GM13977 (cell line): ENCODE data around the gene MMD2.

Experiments used
- DNase-seq: peaks from one replicate; pipeline ENCODE4 v3.0.0; 2012; ENCODE audit warnings: low spot score
- in situ Hi-C: fragments of 300-500 bp; cut with MboI; formaldehyde crosslinking; loops from one replicate; pipeline ENCODE4 v1.12.0; 2022; ENCODE audit warnings: low sequenced_read_pairs, low pct_unique_long_range_greater_than_20kb, mixed read lengths, inconsistent platforms; ENCODE audit not compliant: unreplicated experiment
- TF ChIP-seq, protein P1 (sequence below): IDR thresholded peaks from 2 replicates; pipeline ENCODE4 v1.5.1; 2012; ENCODE audit warnings: mild to moderate bottlenecking, control low read depth; ENCODE audit not compliant: insufficient read depth; ENCODE audit errors: extremely low read depth, missing control alignments

The MMD2 gene

DNA sequence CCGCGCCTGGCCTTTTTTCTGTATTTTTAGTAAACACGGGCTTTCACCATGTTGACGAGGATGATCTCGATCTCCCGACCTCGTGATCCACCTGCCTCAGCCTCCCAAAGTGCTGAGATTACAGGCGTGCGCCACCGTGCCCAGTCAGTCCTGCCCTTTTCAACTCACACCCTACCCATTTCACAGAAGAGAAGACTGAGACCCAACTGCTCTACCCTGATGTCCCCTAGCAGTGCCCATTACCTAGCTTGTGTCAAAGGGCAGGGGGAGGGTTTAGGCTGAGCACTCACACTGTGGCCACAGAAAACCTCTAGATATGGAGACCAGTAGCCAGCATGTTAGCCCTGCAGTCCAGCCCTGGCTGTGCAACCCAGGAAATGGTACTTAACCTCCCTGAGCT, 15.7 kb downstream of the MMD2 start:
- TF ChIP-seq, protein P1, sequence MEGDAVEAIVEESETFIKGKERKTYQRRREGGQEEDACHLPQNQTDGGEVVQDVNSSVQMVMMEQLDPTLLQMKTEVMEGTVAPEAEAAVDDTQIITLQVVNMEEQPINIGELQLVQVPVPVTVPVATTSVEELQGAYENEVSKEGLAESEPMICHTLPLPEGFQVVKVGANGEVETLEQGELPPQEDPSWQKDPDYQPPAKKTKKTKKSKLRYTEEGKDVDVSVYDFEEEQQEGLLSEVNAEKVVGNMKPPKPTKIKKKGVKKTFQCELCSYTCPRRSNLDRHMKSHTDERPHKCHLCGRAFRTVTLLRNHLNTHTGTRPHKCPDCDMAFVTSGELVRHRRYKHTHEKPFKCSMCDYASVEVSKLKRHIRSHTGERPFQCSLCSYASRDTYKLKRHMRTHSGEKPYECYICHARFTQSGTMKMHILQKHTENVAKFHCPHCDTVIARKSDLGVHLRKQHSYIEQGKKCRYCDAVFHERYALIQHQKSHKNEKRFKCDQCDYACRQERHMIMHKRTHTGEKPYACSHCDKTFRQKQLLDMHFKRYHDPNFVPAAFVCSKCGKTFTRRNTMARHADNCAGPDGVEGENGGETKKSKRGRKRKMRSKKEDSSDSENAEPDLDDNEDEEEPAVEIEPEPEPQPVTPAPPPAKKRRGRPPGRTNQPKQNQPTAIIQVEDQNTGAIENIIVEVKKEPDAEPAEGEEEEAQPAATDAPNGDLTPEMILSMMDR, result no peak
- no peak for DNase-seq
- in situ Hi-C loops, result no loop called here

DNA sequence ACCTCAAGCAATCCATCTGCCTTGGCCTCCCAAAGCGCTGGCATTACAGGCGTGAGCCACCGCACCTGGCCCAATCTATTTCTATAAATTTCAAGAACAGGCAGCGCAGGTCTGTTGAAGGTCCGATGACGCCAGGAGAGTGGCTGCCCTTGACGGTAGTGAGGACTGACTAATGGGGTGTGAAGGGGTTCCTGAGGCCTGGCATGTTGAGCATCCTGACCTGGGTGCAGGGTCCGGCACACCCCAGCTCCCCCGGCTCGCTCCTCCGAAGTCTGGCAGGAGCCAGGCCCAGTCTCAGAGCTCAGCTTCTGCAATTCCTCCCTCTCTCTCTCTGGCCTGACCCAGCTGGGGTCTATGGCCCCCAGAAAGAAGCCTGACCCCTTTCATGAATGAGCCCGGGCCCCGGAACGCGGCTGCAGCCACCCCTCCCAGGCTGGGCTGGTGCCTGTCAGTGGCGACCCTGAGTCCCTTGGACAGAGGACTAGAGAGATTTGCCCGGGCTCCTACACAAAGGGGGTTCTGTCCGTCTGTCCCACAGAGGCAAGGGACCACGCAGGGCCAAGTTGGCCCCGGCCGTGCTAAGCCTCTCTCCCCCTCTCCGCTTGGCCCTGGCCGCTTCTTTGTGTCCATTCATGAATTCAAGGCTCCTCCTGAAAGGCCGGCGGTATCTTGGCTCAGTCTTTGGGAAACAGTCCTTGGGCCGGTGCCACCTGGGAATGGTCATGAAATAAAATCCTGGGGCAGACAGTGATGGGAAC, 18.8 kb downstream of the MMD2 start:
- TF ChIP-seq, protein P1, result no peak
- no peak for DNase-seq
- in situ Hi-C loops, result no loop called here

DNA sequence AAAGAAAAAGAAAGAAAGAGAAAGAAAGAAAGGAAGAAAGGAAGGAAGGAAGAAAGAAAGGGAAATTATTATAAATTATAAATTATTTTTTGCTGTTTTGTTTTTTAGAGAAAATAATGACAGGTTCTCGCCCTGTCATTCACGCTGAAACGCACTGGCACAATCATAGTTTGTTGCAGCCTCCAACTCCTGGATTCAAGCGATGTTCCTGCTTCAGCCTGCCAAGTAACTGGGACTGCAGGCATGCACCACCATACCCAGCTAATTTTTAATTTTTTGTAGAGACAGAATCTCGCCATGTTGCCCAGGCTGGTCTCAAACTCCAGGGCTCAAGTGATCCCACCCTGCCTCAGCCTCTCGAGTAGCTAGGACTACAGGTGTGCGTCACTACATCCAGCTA, 21.6 kb downstream of the MMD2 start:
- DNase-seq, result no peak
- in situ Hi-C loops, result no loop called here
- TF ChIP-seq, protein P1, result no peak

DNA sequence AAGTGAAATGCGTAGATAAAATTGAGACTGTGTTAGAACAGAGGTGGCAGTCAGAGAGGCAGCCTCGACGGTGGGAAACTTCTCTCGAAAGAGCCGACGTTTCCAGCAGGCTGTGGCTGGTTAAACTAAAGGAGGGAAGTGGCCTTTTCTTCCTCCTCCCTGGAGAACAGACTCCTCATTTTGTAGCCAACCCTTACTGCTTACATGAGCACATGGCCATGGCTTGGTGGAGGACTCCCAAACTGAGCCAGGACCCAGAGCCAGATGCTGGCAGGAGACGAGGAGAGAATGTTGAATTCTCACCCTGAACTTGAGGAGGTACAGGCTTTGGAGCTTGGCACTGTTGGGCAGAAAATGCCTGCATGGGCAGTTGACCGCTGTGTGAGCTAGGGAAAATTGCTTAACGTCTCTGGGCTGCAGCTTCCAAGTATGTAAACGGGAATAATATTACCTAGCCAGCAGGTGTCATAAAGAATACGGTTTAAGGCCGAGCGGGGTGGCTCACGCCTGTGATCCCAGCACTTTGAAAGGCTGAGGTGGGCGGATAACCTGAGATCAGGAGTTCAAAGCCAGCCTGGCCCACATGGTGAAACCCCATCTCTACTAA, 24.5 kb downstream of the MMD2 start:
- in situ Hi-C loops, result no loop called here
- DNase-seq, result no peak
- TF ChIP-seq, protein P1, result no peak

DNA sequence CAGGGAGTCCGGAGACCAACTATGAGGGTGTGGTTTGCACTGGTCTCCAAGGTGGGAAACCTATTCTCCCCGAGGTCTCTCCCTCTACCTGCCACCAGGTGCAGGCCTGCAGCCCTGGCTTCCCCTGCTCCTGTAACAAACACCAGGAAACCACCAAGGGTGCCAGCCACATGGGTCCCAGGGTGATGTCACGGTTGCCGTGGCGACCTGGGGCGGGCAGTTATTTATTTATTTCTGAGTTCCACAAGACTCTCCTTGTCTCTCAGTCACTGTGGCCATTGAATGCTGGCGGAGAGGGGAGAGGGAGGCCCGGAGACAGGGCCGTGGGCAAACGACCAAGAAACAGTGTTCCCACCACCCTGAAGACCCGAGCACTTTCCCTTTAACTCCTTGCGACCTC, 27.0 kb downstream of the MMD2 start:
- no peak for DNase-seq
- in situ Hi-C loops, result no loop called here
- TF ChIP-seq, protein P1, result no peak

DNA sequence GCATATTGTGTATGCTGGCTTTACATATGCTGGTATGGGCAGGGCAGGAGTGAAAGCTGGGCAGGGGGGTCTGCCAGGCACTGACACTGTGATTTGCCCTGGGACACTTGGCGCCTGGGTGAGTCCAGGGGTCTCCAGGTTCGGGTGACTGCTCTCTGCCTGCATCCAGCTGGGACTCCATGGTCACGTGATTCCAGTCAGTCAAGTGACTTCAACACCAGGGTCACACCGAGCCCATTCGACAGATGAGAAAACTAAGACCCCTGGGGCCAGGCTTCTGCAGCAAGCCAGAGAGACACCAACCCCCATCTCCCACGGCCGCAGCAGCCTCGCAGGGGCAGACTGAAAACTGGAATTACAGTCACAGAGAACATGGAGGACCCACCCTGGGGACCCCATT, 30.0 kb downstream of the MMD2 start:
- in situ Hi-C loops, result no loop called here
- DNase-seq, result no peak
- TF ChIP-seq, protein P1, result no peak
